ENCODE data around the gene SNCG. TPM values are rescaled to one million over a fixed set of nuclear protein-coding genes. Genes with fewer than 3 reads are reported as not detected.
A peak's percentile ranks its signal among the peaks of the same experiment; 100 is the strongest.
"Not testable (repeated sequence)": the region's sequence is repeated elsewhere in the genome, so short reads cannot be mapped to it uniquely, and the experiment has no call there.

SNCG gene
- polyA plus RNA-seq, 3 donors = 1.8 TPM; not detected in 2

DNA sequence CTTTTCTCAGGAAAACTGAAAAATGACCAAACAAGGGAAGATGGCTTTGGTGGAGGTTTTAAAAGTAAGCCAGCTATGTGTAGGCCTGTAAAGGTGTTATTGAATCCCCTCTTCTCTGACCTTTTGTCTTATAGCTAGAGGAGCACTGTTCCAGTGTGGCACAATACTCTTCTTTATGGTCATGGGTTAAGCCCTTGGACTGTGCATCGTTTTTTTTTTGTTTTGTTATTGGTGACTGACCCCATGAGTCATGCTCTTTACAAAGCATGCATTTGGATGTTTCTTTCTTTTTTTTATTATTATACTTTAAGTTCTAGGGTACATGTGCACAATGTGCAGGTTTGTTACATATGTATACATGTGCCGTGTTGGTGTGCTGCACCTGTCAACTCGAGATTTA is 42.1 kb downstream of the SNCG start:
- no peaks in the 10 kb centered on the region for H3K27me3 ChIP-seq (ENCODE audit: control insufficient read depth in 2 of 2, insufficient read depth in 2 of 2, low read length in 2 of 2)

DNA sequence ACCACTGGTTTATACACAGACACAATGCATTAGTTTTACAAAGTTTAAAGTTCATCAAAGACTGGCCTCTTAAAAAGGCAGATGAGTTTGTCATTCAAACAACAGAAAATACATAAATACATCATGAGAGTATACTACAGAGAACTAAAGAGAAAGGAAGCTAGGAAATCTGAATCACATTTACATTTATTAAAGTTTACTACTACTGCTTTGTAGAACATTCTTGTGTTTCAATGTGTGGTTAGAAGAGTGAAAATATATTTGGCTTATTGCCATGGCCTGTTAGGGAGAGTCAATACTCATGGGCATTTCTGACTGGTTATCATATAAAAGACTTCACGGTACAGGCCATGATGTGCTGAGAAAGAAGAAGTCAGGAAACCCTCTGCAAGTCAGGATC is 48.7 kb downstream of the SNCG start:
- H3K27me3 Mint-ChIP-seq (ENCODE audit: low read depth in 3 of 3); H3K4me3 Mint-ChIP-seq; H3K27ac Mint-ChIP-seq; H3K36me3 Mint-ChIP-seq; H3K4me1 ChIP-seq (ENCODE audit: control insufficient read depth in 1 of 2, insufficient read depth in 2 of 2, low read length in 2 of 2); H3K27ac ChIP-seq (ENCODE audit: low read depth in 1 of 2, low read length in 2 of 2); H3K4me1 Mint-ChIP-seq; H3K4me3 ChIP-seq (replicated peaks in 1 of 3; ENCODE audit: low read depth in 2 of 3, low read length in 3 of 3); H3K36me3 ChIP-seq (replicated peaks in 1 of 2; ENCODE audit: control insufficient read depth in 1 of 2, insufficient read depth in 2 of 2, low read length in 2 of 2); H3K79me2 ChIP-seq (ENCODE audit: insufficient read depth, low read length); DNase-seq; H3K9ac ChIP-seq (ENCODE audit: insufficient read depth, low read length, poor library complexity, severe bottlenecking); H4K20me1 ChIP-seq (ENCODE audit: insufficient read depth, low read length); H3K9me3 Mint-ChIP-seq; H3K27me3 ChIP-seq (ENCODE audit: control insufficient read depth in 2 of 2, insufficient read depth in 2 of 2, low read length in 2 of 2); H3K9me3 ChIP-seq (replicated peaks in 1 of 2; ENCODE audit: control insufficient read depth in 1 of 2, insufficient read depth in 1 of 2, low read length in 2 of 2); H3K4me2 ChIP-seq (replicated peaks; ENCODE audit: extremely low read depth, low read length, poor library complexity, severe bottlenecking); intact Hi-C loops (cut with micrococcal nuclease); H2AFZ ChIP-seq (ENCODE audit: insufficient read depth, low read depth, low read length, poor library complexity, severe bottlenecking): not testable (repeated sequence)
- no CpG with 5 or more reads among the region's 1 CpG for WGBS (ENCODE audit: insufficient coverage)

More for the DNA sequence above, 42.1 kb downstream of the SNCG start:
- Histone ChIP-seq H3K9ac (ENCODE audit: insufficient read depth, low read length, poor library complexity, severe bottlenecking) (no peak overlapping the region), H3K79me2 (ENCODE audit: insufficient read depth, low read length) (no peaks in the 10 kb centered on the region), H3K9me3 (replicated peaks in 1 of 2; ENCODE audit: control insufficient read depth in 1 of 2, insufficient read depth in 1 of 2, low read length in 2 of 2) (no peaks in the 10 kb centered on the region), H3K4me3 (replicated peaks in 1 of 3; ENCODE audit: low read depth in 2 of 3, low read length in 3 of 3) (no peak overlapping the region), H3K27ac (ENCODE audit: low read depth in 1 of 2, low read length in 2 of 2) (no peak overlapping the region), H3K36me3 (replicated peaks in 1 of 2; ENCODE audit: control insufficient read depth in 1 of 2, insufficient read depth in 2 of 2, low read length in 2 of 2) (no peaks in the 10 kb centered on the region), H4K20me1 (ENCODE audit: insufficient read depth, low read length) (no peaks in the 10 kb centered on the region), H3K4me2 (replicated peaks; ENCODE audit: extremely low read depth, low read length, poor library complexity, severe bottlenecking) (no peak overlapping the region), H2AFZ (ENCODE audit: insufficient read depth, low read depth, low read length, poor library complexity, severe bottlenecking) (no peak overlapping the region), H3K4me1 (ENCODE audit: control insufficient read depth in 1 of 2, insufficient read depth in 2 of 2, low read length in 2 of 2) (peaks cover 0 to 4% of the 10 kb centered on the region in 2 donors)
- H3K27ac Mint-ChIP-seq = peak overlapping the region in 1 of 7 donors; percentile 81
- H3K36me3 Mint-ChIP-seq = no peaks in the 10 kb centered on the region
- TF ChIP-seq, protein P1, sequence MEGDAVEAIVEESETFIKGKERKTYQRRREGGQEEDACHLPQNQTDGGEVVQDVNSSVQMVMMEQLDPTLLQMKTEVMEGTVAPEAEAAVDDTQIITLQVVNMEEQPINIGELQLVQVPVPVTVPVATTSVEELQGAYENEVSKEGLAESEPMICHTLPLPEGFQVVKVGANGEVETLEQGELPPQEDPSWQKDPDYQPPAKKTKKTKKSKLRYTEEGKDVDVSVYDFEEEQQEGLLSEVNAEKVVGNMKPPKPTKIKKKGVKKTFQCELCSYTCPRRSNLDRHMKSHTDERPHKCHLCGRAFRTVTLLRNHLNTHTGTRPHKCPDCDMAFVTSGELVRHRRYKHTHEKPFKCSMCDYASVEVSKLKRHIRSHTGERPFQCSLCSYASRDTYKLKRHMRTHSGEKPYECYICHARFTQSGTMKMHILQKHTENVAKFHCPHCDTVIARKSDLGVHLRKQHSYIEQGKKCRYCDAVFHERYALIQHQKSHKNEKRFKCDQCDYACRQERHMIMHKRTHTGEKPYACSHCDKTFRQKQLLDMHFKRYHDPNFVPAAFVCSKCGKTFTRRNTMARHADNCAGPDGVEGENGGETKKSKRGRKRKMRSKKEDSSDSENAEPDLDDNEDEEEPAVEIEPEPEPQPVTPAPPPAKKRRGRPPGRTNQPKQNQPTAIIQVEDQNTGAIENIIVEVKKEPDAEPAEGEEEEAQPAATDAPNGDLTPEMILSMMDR (IDR thresholded peaks at IDR 0.05) = no peak
- peaks cover 10% of the 10 kb centered on the region for H3K4me1 Mint-ChIP-seq
- no peaks in the 10 kb centered on the region for H3K27me3 Mint-ChIP-seq (ENCODE audit: low read depth in 3 of 3)
- WGBS (ENCODE audit: insufficient coverage) = no CpG with 5 or more reads among the region's 3 CpGs
- no peak overlapping the region for H3K4me3 Mint-ChIP-seq
- intact Hi-C loops (cut with micrococcal nuclease) = no loop called here
- no peaks in the 10 kb centered on the region for H3K9me3 Mint-ChIP-seq
- peak; percentile 3 to 48 (median 27) for DNase-seq

DNA sequence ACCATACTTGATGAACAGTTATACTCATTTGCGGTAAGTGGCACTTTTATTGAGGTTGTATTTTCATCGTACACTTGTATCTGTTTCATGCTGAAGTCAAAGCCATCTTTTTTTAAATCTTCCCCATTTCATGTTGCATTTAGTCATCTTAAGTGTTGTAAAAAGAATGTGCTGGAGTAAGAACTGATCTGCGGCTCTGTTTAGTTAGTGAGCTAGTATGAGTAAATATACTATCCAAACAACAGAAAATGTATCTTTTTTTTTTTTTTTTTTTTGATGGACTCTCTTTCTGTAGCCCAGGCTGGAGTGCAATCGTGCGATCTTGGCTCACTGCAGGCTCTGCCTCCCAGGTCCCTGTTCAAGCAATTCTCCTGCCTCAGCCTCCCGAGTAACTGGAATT is 49.3 kb downstream of the SNCG start:
- H3K36me3 ChIP-seq (replicated peaks in 1 of 2; ENCODE audit: control insufficient read depth in 1 of 2, insufficient read depth in 2 of 2, low read length in 2 of 2); H3K9ac ChIP-seq (ENCODE audit: insufficient read depth, low read length, poor library complexity, severe bottlenecking); H3K4me1 ChIP-seq (ENCODE audit: control insufficient read depth in 1 of 2, insufficient read depth in 2 of 2, low read length in 2 of 2); H3K9me3 ChIP-seq (replicated peaks in 1 of 2; ENCODE audit: control insufficient read depth in 1 of 2, insufficient read depth in 1 of 2, low read length in 2 of 2); H3K4me3 ChIP-seq (replicated peaks in 1 of 3; ENCODE audit: low read depth in 2 of 3, low read length in 3 of 3); H3K4me1 Mint-ChIP-seq; H3K79me2 ChIP-seq (ENCODE audit: insufficient read depth, low read length); H3K36me3 Mint-ChIP-seq; DNase-seq; H3K27ac Mint-ChIP-seq; H3K27ac ChIP-seq (ENCODE audit: low read depth in 1 of 2, low read length in 2 of 2); H3K4me2 ChIP-seq (replicated peaks; ENCODE audit: extremely low read depth, low read length, poor library complexity, severe bottlenecking); H3K4me3 Mint-ChIP-seq; H2AFZ ChIP-seq (ENCODE audit: insufficient read depth, low read depth, low read length, poor library complexity, severe bottlenecking); H3K27me3 ChIP-seq (ENCODE audit: control insufficient read depth in 2 of 2, insufficient read depth in 2 of 2, low read length in 2 of 2); H4K20me1 ChIP-seq (ENCODE audit: insufficient read depth, low read length); intact Hi-C loops (cut with micrococcal nuclease); H3K9me3 Mint-ChIP-seq; H3K27me3 Mint-ChIP-seq (ENCODE audit: low read depth in 3 of 3): not testable (repeated sequence)
- WGBS (ENCODE audit: insufficient coverage) = no CpG with 5 or more reads among the region's 6 CpGs

DNA sequence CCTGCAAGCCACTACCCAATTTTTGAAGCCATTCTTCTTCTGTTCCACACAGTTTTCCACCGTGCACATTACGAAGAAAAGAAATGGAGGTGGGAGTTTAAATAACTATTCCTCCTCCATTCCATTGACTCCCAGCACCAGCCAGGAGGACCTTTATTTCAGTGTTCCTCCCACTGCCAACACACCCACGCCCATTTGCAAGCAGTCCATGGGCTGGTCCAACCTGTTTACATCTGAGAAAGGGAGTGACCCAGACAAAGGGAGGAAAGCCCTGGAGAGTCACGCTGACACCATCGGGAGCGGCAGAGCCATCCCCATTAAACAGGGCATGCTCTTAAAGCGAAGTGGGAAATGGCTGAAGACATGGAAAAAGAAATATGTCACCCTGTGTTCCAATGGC is 49.9 kb downstream of the SNCG start:
- H3K27ac Mint-ChIP-seq; H4K20me1 ChIP-seq (ENCODE audit: insufficient read depth, low read length); H3K36me3 Mint-ChIP-seq; H3K27me3 ChIP-seq (ENCODE audit: control insufficient read depth in 2 of 2, insufficient read depth in 2 of 2, low read length in 2 of 2); H3K9ac ChIP-seq (ENCODE audit: insufficient read depth, low read length, poor library complexity, severe bottlenecking); H3K4me1 Mint-ChIP-seq; H3K4me2 ChIP-seq (replicated peaks; ENCODE audit: extremely low read depth, low read length, poor library complexity, severe bottlenecking); H3K4me1 ChIP-seq (ENCODE audit: control insufficient read depth in 1 of 2, insufficient read depth in 2 of 2, low read length in 2 of 2); DNase-seq; H3K4me3 Mint-ChIP-seq; H3K4me3 ChIP-seq (replicated peaks in 1 of 3; ENCODE audit: low read depth in 2 of 3, low read length in 3 of 3); H3K9me3 ChIP-seq (replicated peaks in 1 of 2; ENCODE audit: control insufficient read depth in 1 of 2, insufficient read depth in 1 of 2, low read length in 2 of 2); H2AFZ ChIP-seq (ENCODE audit: insufficient read depth, low read depth, low read length, poor library complexity, severe bottlenecking); intact Hi-C loops (cut with micrococcal nuclease); H3K27me3 Mint-ChIP-seq (ENCODE audit: low read depth in 3 of 3); H3K27ac ChIP-seq (ENCODE audit: low read depth in 1 of 2, low read length in 2 of 2); H3K79me2 ChIP-seq (ENCODE audit: insufficient read depth, low read length); H3K36me3 ChIP-seq (replicated peaks in 1 of 2; ENCODE audit: control insufficient read depth in 1 of 2, insufficient read depth in 2 of 2, low read length in 2 of 2); H3K9me3 Mint-ChIP-seq: not testable (repeated sequence)
- WGBS (ENCODE audit: insufficient coverage) = no CpG with 5 or more reads among the region's 7 CpGs
